KMS-11 (cell line): ENCODE measurements around the gene MTHFD1.

Experiments
- H2AFZ ChIP-seq: fragments of 200-600 bp; sonication (generic); 2 replicates; pipeline ENCODE4 v1.6.1; 2016; ENCODE audit warnings: antibody characterized with exemption, mixed run types, low read depth
- H3K27ac ChIP-seq: fragments of 200-600 bp; sonication (generic); 2 replicates; pipeline ENCODE4 v1.6.1; 2016; ENCODE audit warnings: mild to moderate bottlenecking, mixed run types
- H3K27me3 ChIP-seq: fragments of 200-600 bp; sonication (generic); 2 replicates; pipeline ENCODE4 v1.6.1; 2017; ENCODE audit warnings: mild to moderate bottlenecking, low read depth, mixed run types, moderate library complexity; ENCODE audit not compliant: insufficient read depth
- H3K36me3 ChIP-seq: fragments of 200-600 bp; sonication (generic); 2 replicates; pipeline ENCODE4 v1.6.1; 2017; ENCODE audit warnings: mild to moderate bottlenecking, mixed run types; ENCODE audit not compliant: insufficient read depth
- H3K4me1 ChIP-seq: fragments of 200-600 bp; sonication (generic); 2 replicates; pipeline ENCODE4 v1.6.1; 2016; ENCODE audit warnings: mild to moderate bottlenecking, low read depth, mixed run types; ENCODE audit not compliant: poor library complexity, severe bottlenecking
- H3K4me2 ChIP-seq: fragments of 200-600 bp; sonication (generic); 2 replicates; pipeline ENCODE4 v1.7.0; 2016; ENCODE audit warnings: mild to moderate bottlenecking, mixed run types
- H3K4me3 ChIP-seq: fragments of 200-600 bp; sonication (generic); IDR thresholded peaks from 2 replicates; pipeline ENCODE4 v1.6.1; 2017; ENCODE audit warnings: low read depth, low read length, mixed read lengths; ENCODE audit not compliant: insufficient read depth
- H3K79me2 ChIP-seq: fragments of 200-600 bp; sonication (generic); 2 replicates; pipeline ENCODE4 v1.6.1; 2016; ENCODE audit warnings: low read depth, mixed run types; ENCODE audit not compliant: insufficient read depth
- H3K9ac ChIP-seq: fragments of 200-600 bp; sonication (generic); 2 replicates; pipeline ENCODE4 v1.6.1; 2016; ENCODE audit warnings: mild to moderate bottlenecking, mixed run types
- H4K20me1 ChIP-seq: fragments of 200-600 bp; sonication (generic); 2 replicates; pipeline ENCODE4 v1.6.1; 2016; ENCODE audit warnings: mild to moderate bottlenecking, mixed run types; ENCODE audit not compliant: insufficient read depth
- CTCF ChIP-seq: fragments of 200-600 bp; sonication (generic); conservative IDR thresholded peaks from 2 replicates; pipeline ENCODE4 v1.6.1; 2017; ENCODE audit warnings: low read depth, mild to moderate bottlenecking, antibody characterized with exemption, low read length, moderate library complexity, mixed read lengths

MTHFD1 gene

GRCh38 chr14:64476438-64476837, 88.3 kb downstream of the MTHFD1 start:
- TF ChIP-seq CTCF: no peak
- H3K4me3 ChIP-seq: no peak overlapping the region
- no peak overlapping the region for H3K9ac ChIP-seq
- no peaks in the 10 kb centered on the region for H4K20me1 ChIP-seq
- no peaks in the 10 kb centered on the region for H3K79me2 ChIP-seq
- H3K4me1 ChIP-seq: no peaks in the 10 kb centered on the region
- H3K27me3 ChIP-seq: no peaks in the 10 kb centered on the region
- no peak overlapping the region for H2AFZ ChIP-seq
- no peaks in the 10 kb centered on the region for H3K36me3 ChIP-seq
- no peak overlapping the region for H3K27ac ChIP-seq
- H3K4me2 ChIP-seq: no peak overlapping the region

- Histone ChIP-seq H3K4me3 (no peak overlapping the region), H2AFZ (no peak overlapping the region), H3K9ac (no peak overlapping the region), H3K36me3 (no peaks in the 10 kb centered on the region), H3K4me1 (no peaks in the 10 kb centered on the region), H3K27me3 (no peaks in the 10 kb centered on the region), H3K4me2 (no peak overlapping the region), H4K20me1 (no peaks in the 10 kb centered on the region), H3K79me2 (no peaks in the 10 kb centered on the region), H3K27ac (no peak overlapping the region)
- peak; percentile 51; the same call in 1 of the 2 replicates for TF ChIP-seq CTCF
These were observed 90.6 kb downstream of the MTHFD1 start for GRCh38 chr14:64478634-64479250.

- no peak overlapping the region for H2AFZ ChIP-seq
- TF ChIP-seq CTCF: no peak
- no peak overlapping the region for H3K4me2 ChIP-seq
- no peaks in the 10 kb centered on the region for H3K4me1 ChIP-seq
- H3K4me3 ChIP-seq: no peak overlapping the region
- no peak overlapping the region for H3K27ac ChIP-seq
- H3K36me3 ChIP-seq: no peaks in the 10 kb centered on the region
- H4K20me1 ChIP-seq: no peaks in the 10 kb centered on the region
- no peak overlapping the region for H3K9ac ChIP-seq
- H3K79me2 ChIP-seq: no peaks in the 10 kb centered on the region
- no peaks in the 10 kb centered on the region for H3K27me3 ChIP-seq
These were observed 100.5 kb downstream of the MTHFD1 start for GRCh38 chr14:64488590-64489099.

GRCh38 chr14:64491637-64492036, 103.5 kb downstream of the MTHFD1 start:
- Histone ChIP-seq H3K9ac (no peak overlapping the region), H3K27ac (no peak overlapping the region), H3K4me2 (no peak overlapping the region), H3K36me3 (no peaks in the 10 kb centered on the region), H2AFZ (no peak overlapping the region), H3K4me1 (no peaks in the 10 kb centered on the region), H4K20me1 (no peaks in the 10 kb centered on the region), H3K79me2 (no peaks in the 10 kb centered on the region; the same call in 1 of the 2 replicates), H3K4me3 (no peak overlapping the region), H3K27me3 (no peaks in the 10 kb centered on the region)
- TF ChIP-seq CTCF: no peak
